ENCODE data around the gene WDR75.

Gene WDR75

DNA sequence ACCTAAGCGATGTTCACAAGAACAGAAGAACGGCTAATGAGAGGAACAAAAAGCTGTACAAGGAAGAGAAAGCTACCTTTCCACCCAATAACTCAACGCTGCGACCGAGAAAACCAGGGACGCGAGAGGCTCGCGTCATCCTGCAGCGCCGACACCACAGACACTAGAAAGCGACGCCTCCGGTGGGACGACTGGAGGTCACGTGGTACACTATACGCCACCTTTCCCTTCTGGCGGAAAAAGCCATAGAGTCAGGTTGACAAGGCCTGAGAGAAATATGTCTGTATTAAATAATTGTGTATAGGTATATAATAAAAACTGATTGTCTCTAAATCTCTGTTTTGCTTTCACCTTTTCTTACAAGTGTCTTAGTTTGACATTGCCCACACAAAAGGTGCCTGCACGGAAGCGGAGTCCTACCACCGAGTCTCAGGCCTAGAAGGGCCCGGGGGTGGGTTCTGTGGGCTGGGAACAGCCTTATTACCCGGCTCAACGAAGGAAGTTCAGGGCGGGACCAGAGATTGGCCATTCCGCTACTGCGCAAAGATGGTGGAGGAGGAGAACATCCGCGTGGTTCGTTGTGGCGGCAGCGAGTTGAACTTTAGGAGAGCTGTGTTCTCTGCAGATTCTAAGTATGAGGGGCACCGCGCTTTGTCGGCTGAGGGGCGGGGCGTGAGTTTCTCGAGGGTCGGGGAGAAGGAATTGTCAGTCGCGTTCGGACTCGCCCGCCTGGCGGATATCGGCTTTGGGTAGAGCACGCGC is at the start of gene WDR75:
TSS of gene WDR75 (plus strand) at position 528 of the 762 bp plus-strand sequence. CDS start at position 547, 19 bp downstream.
- TF ChIP-seq GATA2 (IDR thresholded peaks at IDR 0.05; ENCODE audit: low read depth, low read length): no peak

DNA sequence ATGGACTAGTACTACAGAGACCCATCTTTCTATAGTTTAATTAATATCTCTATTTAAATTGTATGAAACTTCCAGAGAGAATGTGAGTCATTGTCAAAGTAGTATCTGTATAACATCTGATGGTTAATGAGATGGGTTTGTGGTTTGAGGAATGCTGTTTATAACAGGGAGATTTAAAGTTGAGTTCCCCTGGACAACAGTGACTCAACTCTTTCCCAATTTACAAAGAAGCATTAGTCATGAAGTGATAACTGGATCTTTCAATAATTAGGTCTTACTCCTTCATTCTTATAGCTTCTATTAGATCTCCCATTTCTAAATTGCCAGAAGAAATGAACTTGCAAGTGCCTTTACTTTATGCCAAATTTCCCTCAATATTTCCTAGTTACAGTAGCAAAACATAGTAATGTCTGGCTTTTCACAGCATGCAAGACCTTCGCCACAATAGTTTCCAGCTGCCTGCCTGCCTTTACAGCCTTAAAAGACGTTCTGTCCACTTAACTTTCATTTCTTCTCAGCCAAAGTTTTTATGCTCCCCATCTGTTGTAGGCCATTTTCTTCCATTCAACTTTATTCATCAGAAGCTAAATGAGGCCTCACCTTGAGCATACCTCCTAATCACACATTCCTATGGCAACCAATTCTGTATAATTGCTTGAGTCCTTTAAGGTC is 47.7 kb upstream of the WDR75 start:
- TF ChIP-seq GATA3 (IDR thresholded peaks at IDR 0.05; ENCODE audit: low read depth, low read length): no peak
- no peak for TF ChIP-seq GATA2 (IDR thresholded peaks at IDR 0.05; ENCODE audit: low read depth, low read length)

DNA sequence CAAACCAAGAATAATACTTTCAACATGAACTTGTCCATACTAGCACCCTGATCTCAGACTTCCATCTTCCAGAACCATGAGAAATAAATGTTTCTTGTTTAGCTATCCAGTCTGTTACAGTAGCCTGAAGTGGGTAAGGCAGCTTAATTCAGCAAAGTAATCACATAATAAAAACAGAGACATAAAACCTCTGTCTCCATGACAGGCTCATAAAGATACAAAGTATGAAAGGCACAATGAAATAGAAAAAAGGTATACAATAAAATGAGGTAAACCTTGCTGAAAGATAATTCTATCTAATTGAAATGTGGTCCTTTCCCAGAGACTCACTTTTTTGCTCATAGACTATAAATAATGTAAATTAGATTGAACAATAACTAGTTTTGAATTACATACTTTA is 46.7 kb upstream of the WDR75 start:
- TF ChIP-seq GATA3 (IDR thresholded peaks at IDR 0.05; ENCODE audit: low read depth, low read length): no peak

DNA sequence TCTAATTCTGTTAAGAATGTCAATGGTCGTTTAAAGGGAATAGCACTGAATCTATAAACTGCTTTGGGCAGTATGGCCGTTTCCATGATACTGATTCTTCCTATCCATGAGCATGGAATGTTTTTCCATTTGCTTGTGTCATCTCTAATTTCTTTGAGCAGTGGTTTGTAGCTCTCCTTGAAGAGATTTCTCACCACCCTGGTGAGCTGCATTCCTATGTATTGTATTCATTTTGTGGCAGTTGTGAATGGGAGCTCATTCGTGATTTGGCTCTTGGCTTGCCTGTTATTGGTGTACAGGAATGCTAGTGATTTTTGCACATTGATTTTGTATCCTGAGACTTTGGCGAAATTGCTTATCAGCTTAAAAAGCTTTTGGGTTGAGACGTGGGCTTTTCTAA is 38.3 kb upstream of the WDR75 start:
- TF ChIP-seq GATA2 (IDR thresholded peaks at IDR 0.05; ENCODE audit: low read depth, low read length) (no peak), GATA3 (IDR thresholded peaks at IDR 0.05; ENCODE audit: low read depth, low read length) (no peak)

DNA sequence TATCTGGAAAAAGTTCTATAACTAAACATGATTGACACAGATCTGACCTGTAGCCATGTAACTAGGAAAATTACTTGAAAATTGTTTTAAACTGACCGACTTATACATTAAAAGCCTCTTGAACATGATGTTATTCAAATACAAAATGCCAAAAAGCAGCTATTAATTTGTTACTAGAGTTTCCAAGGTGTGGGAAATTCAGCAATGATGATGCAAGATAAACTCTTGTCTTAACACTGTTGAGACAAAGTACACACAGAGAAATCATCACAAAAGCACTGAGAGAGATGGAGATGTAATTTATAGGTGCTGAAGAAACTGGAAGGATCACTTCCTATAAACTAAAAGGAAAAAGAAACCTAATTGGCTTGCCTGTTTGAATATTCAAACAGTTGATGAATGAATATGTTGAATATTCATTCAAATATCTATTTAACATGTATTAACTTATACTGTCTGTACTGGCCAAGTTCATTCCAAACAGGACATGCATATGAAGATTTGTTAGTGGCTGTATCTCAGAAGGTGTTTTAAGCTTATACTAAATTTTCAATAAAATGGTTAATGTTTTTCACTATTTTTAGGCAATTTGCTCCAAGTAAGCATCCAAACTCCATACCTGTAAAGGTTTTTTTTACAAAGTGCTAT is 34.6 kb upstream of the WDR75 start:
- TF ChIP-seq GATA3 (IDR thresholded peaks at IDR 0.05; ENCODE audit: low read depth, low read length) (no peak), GATA2 (IDR thresholded peaks at IDR 0.05; ENCODE audit: low read depth, low read length) (no peak)

DNA sequence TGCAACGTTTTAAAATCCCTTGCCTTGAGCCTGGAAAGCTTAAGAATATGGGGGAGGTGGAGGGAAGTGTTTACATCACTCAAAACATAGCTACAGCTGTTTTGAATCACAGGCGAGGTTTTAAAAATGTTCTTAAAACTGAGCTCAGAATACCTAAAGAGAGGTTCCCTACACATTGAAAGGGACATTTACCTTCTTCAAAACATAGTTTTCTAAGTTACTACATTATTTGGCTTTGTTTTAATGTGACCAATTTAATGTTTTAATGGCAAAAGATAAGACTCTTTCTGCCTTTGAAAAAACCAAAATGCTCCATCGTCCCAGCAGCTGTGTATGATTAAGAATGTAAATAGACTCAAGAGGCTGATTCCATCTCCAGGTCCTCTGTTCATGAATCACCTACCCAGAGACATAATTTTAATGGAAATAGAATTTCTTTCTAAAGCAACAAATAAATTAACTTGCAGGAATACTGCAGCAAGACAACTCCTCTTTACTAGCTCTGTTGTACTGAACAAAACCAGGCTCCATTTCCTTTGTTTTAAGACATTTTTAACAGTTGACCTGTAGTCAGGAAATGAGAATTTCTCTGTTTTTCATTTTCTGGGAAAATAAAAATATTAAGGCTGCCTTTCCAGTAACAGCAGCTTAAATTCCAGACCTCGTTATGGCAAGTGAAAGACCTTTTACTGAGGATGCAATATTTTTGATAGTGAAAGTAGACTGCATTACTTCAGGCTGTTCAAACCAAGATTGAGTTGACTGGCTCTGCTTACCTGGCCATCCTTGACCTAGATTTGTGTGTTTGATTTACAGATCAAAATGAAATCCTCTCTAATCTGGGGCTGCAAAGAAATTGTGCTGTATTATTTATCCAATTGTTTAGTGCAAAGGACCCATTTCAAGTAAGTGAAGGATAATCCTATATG is 33.7 kb upstream of the WDR75 start:
- TF ChIP-seq GATA2 (IDR thresholded peaks at IDR 0.05; ENCODE audit: low read depth, low read length) (peak; percentile 66; the same call in 1 of the 2 replicates), GATA3 (IDR thresholded peaks at IDR 0.05; ENCODE audit: low read depth, low read length) (peak; percentile 77)

DNA sequence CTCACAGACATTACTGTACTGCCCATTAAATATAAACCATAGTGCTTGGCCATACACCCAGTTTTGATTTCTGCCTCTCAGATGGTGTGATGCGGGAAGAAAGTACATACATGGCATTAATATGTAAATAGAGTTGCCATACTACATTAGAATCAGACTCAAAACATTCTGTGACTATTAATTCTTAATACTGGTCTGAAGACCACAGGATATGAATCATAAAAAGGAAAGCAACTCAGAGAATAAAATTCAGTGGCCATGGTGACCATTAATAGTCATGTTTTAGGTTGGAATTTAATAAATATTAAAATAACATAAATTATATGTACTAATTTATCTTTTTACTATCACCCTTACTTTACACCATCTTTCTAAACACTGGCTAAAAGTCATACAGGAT is 33.0 kb upstream of the WDR75 start:
- TF ChIP-seq GATA2 (IDR thresholded peaks at IDR 0.05; ENCODE audit: low read depth, low read length): no peak
- no peak for TF ChIP-seq GATA3 (IDR thresholded peaks at IDR 0.05; ENCODE audit: low read depth, low read length)

DNA sequence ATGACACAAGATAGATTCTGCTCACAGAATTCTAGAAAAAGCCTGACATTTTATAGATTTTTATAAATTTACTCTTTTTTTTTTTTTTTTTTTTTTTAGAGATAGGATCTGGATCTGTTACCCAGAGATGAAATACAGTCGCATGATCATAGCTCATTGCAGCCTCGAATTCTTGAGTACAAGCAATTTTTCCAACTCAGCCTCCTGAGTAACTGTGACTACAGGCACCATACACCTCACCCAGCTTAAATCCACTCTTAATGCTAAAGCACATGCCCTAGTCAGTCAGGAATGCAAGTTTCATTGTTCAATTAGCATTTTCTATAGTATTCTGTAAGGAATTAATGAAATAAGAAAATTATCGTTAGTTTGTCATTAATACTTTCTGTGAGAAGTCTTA is 32.1 kb upstream of the WDR75 start:
- TF ChIP-seq GATA2 (IDR thresholded peaks at IDR 0.05; ENCODE audit: low read depth, low read length): peak; percentile 32; the same call in 1 of the 2 replicates
- peak; percentile 37; the same call in 1 of the 2 replicates for TF ChIP-seq GATA3 (IDR thresholded peaks at IDR 0.05; ENCODE audit: low read depth, low read length)

DNA sequence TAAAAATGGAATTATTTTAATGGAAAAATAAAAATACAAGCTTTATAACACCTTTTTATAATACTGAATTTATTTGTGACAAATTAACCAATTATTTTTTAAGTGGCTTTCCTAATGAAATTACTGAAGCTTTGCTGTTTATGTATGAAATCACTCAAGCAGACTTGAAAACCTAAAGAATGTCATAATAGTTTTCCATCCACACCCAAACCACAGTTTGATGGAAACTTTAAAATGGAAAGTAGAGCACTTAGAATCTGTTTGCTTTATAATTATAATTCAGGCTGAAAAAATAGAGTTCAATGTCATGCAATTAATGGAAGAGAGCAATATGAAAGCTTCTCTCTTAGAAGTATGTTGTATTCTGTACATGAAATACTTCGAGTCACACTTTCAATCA is 31.6 kb upstream of the WDR75 start:
- TF ChIP-seq GATA3 (IDR thresholded peaks at IDR 0.05; ENCODE audit: low read depth, low read length) (no peak), GATA2 (IDR thresholded peaks at IDR 0.05; ENCODE audit: low read depth, low read length) (no peak)

DNA sequence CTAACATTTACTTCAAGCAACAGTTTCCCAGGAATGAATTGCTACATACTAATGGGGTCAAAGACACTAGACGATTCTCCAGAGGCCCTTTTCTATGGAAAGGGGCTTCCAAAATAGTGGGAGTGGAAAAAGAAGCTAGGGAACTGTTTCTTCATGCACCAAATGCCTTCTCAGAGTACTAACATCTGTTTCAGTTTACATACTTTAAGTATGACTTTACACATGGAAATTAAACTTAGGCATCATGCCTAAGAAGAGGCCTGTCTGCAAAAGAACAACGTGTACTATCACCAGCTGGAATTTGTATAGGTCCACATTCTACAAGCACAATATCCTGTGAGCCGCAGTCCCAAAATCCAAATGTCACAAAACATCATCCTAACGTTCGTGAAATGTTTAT is 29.4 kb upstream of the WDR75 start:
- TF ChIP-seq GATA2 (IDR thresholded peaks at IDR 0.05; ENCODE audit: low read depth, low read length) (no peak), GATA3 (IDR thresholded peaks at IDR 0.05; ENCODE audit: low read depth, low read length) (no peak)

DNA sequence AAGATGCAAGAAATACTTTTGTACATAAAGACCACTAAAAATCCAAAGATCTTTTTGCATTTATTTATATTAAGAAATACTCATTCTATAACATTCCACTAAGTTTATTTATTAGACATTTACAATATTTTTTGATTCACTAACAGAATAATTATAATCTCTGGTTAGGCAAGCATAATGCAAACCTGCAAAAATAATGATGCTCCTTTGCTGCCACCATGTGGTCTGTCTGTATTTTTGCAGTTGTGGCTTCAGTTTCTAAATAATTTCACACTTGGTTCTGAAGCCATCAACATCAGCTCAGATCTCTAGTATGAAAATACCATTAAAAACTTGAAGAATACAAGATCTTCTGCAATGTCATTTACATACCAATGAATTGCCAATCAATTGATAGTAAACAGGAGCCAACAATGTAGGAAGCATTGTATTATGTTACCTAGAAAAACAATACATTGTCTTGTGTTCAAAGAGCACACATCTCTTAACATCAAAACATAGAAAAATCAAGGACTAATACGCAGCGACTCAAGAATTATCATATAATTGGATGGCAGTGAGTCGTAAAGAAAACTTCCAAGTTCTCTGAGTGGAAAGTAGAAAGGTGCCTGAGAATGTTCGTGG is 28.8 kb upstream of the WDR75 start:
- TF ChIP-seq GATA2 (IDR thresholded peaks at IDR 0.05; ENCODE audit: low read depth, low read length) (no peak), GATA3 (IDR thresholded peaks at IDR 0.05; ENCODE audit: low read depth, low read length) (no peak)

DNA sequence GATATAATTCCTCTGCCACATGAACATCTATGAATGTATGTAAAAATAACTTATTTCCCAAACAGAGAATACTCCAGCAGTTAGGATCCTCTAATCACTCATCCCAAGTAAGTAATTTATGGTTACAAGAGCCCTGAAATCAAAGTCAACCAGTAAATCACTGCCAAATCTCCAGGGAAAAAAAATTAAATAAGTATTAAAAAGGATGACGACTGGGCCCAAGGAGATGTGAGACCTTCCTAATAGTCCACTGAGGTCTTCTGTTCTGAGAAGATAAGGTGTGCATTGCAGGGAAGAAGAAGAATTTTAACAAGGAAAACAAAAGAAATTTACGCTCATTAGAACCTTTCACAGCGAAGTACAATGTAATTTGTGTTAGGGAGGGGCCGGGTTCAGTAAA is 28.0 kb upstream of the WDR75 start:
- TF ChIP-seq GATA3 (IDR thresholded peaks at IDR 0.05; ENCODE audit: low read depth, low read length) (no peak), GATA2 (IDR thresholded peaks at IDR 0.05; ENCODE audit: low read depth, low read length) (no peak)

DNA sequence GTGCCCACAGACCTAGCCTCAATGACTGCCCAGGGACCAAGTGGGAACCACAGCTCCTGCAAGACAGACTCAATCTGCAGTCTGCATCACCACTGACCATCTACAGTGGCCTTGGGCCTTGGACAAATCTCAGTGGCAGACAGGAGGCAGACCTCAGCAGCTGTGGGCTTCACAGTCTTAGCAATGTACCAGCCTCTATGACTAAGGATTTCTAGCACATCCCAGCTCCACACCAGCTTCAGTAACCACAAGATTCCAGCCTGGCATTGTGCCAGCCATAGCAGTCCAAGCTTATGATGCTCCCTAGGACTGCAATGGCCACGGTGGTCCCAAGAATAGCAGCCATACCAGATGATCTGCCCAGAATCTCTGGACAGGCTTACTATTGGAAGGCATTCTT is 19.6 kb upstream of the WDR75 start:
- TF ChIP-seq GATA2 (IDR thresholded peaks at IDR 0.05; ENCODE audit: low read depth, low read length): no peak
